Measurements from ENCODE around the gene VPS52. TPM values are rescaled to one million over a fixed set of nuclear protein-coding genes. Genes with fewer than 3 reads are reported as not detected.

Gene VPS52
- total RNA-seq, 1 experiment from 2014 or later: 46.2 TPM

- POLR2A ChIA-PET (ENCODE audit: unreplicated experiment): interaction anchor here (0.5 to 1.2 kb wide), 17 partner anchors 17 to 1064 kb away, joined by 3 to 25 read pairs (median 5); partner anchors contain the start of genes PFDN6, RGL2, RPS18 and VPS52
Measured at GRCh38 chr6:33317669-33318425, 46.2 kb upstream of the VPS52 start, which contains the start of gene ZBTB22. ZBTB22 (minus strand) TSS chr6:33317744; CDS start chr6:33316916, 828 bp downstream.

GRCh38 chr6:33317419-33317668 lies 45.7 kb upstream of the VPS52 start:
- Histone ChIP-seq H3K9me2 (ENCODE audit: insufficient read depth) (no peaks in the 10 kb centered on the region), H3K27me3 (ENCODE audit: insufficient read depth, low read depth) (no peaks in the 10 kb centered on the region), H3K79me2 (ENCODE audit: low read depth) (peaks cover 54% of the 10 kb centered on the region), H3K4me2 (peak overlapping the region; percentile 72; the same call in 1 of the 2 replicates), H3K27ac (peak overlapping the region; percentile 66; the same call in 1 of the 2 replicates), H3F3A (ENCODE audit: insufficient read depth, low read depth) (peaks cover 56% of the 10 kb centered on the region), H3K36me3 (ENCODE audit: low read depth) (peaks cover 20% of the 10 kb centered on the region; the same call in 1 of the 2 replicates), H2AFZ (no peak overlapping the region), H3K4me1 (replicated peaks; ENCODE audit: insufficient read depth) (peaks cover 54% of the 10 kb centered on the region), H4K20me1 (ENCODE audit: insufficient read depth) (peaks cover 1% of the 10 kb centered on the region; the same call in 1 of the 2 replicates), H3K4me3 (peak overlapping the region; percentile 46; the same call in 1 of the 2 replicates), H3K9me3 (ENCODE audit: insufficient read depth, low read depth) (no peaks in the 10 kb centered on the region)
- CTCF ChIA-PET: interaction anchor here (0.5 to 0.7 kb wide), 4 partner anchors 47 to 1127 kb away, joined by 3 to 9 read pairs (median 6); no protein-coding TSS in a partner anchor
- intact Hi-C loops (cut with micrococcal nuclease; ENCODE audit: unreplicated experiment): loop anchor here (10.0 kb wide), 1 partner anchor 257 kb away; no protein-coding TSS in a partner anchor
- POLR2A ChIA-PET (ENCODE audit: unreplicated experiment): interaction anchor here (0.7 to 1.2 kb wide), 10 partner anchors 18 to 233 kb away, joined by 3 to 25 read pairs (median 8); partner anchors contain the start of genes PFDN6, RGL2, RPS18 and VPS52
- BruUV-seq (replicated peaks): no TSS peak
- TF ChIP-seq CTCF (conservative IDR thresholded peaks at IDR 0.05): no peak
- TF ChIP-seq EZH2 (IDR thresholded peaks at IDR 0.05; ENCODE audit: low read depth): no peak
- DNase-seq: no peak

More at GRCh38 chr6:33317669-33318425, 46.2 kb upstream of the VPS52 start, which contains the start of gene ZBTB22:
- Histone ChIP-seq H3K9me3 (ENCODE audit: insufficient read depth, low read depth) (no peaks in the 10 kb centered on the region), H3F3A (ENCODE audit: insufficient read depth, low read depth) (peaks cover 55% of the 10 kb centered on the region), H4K20me1 (ENCODE audit: insufficient read depth) (no peaks in the 10 kb centered on the region), H3K79me2 (ENCODE audit: low read depth) (peaks cover 55% of the 10 kb centered on the region), H3K4me1 (replicated peaks; ENCODE audit: insufficient read depth) (peaks cover 51% of the 10 kb centered on the region), H3K27me3 (ENCODE audit: insufficient read depth, low read depth) (no peaks in the 10 kb centered on the region), H3K27ac (peak within 1 kb of the TSS; percentile 66), H3K4me3 (peak within 1 kb of the TSS; percentile 49), H3K4me2 (peak within 1 kb of the TSS; percentile 97), H3K36me3 (ENCODE audit: low read depth) (peaks cover 20% of the 10 kb centered on the region; the same call in 1 of the 2 replicates), H2AFZ (peak within 1 kb of the TSS; percentile 69), H3K9me2 (ENCODE audit: insufficient read depth) (no peaks in the 10 kb centered on the region)
- no peak for TF ChIP-seq CTCF (conservative IDR thresholded peaks at IDR 0.05)
- TF ChIP-seq EZH2 (IDR thresholded peaks at IDR 0.05; ENCODE audit: low read depth): no peak
- BruUV-seq (replicated peaks): no TSS peak
- DNase-seq: peak; percentile 97 to 98
- CTCF ChIA-PET: interaction anchor here (0.6 to 0.7 kb wide), 3 partner anchors 18 to 1126 kb away, joined by 3 to 6 read pairs (median 4); no protein-coding TSS in a partner anchor
- intact Hi-C loops (cut with micrococcal nuclease; ENCODE audit: unreplicated experiment): loop anchor here (10.0 kb wide), 1 partner anchor 257 kb away; no protein-coding TSS in a partner anchor

- CTCF ChIA-PET: interaction anchor here (0.5 to 0.7 kb wide), 4 partner anchors 47 to 394 kb away, joined by 3 to 9 read pairs (median 8); partner anchors contain the start of gene UQCC2
- Histone ChIP-seq H3K36me3 (ENCODE audit: low read depth) (peaks cover 20% of the 10 kb centered on the region; the same call in 1 of the 2 replicates), H3F3A (ENCODE audit: insufficient read depth, low read depth) (peaks cover 56% of the 10 kb centered on the region), H3K4me1 (replicated peaks; ENCODE audit: insufficient read depth) (peaks cover 56% of the 10 kb centered on the region), H3K4me3 (peak overlapping the region; percentile 46; the same call in 1 of the 2 replicates), H3K4me2 (peak overlapping the region; percentile 72), H2AFZ (no peak overlapping the region), H4K20me1 (ENCODE audit: insufficient read depth) (peaks cover 6% of the 10 kb centered on the region; the same call in 1 of the 2 replicates), H3K9me3 (ENCODE audit: insufficient read depth, low read depth) (no peaks in the 10 kb centered on the region), H3K9me2 (ENCODE audit: insufficient read depth) (no peaks in the 10 kb centered on the region), H3K79me2 (ENCODE audit: low read depth) (peaks cover 54% of the 10 kb centered on the region), H3K27ac (no peak overlapping the region), H3K27me3 (ENCODE audit: insufficient read depth, low read depth) (no peaks in the 10 kb centered on the region)
- intact Hi-C loops (cut with micrococcal nuclease; ENCODE audit: unreplicated experiment): loop anchor here (10.0 kb wide), 1 partner anchor 258 kb away; no protein-coding TSS in a partner anchor
- TF ChIP-seq EZH2 (IDR thresholded peaks at IDR 0.05; ENCODE audit: low read depth): no peak
- POLR2A ChIA-PET (ENCODE audit: unreplicated experiment): interaction anchor here (1.0 to 1.2 kb wide), 2 partner anchors 19 to 45 kb away, joined by 3 to 9 read pairs; partner anchors contain the start of genes RPS18 and VPS52
- DNase-seq: no peak
- BruUV-seq (replicated peaks): TSS peak; percentile 12
Measured at GRCh38 chr6:33316603-33317418, 45.1 kb upstream of the VPS52 start.
